WTC11 (cell line): ENCODE data around the gene PCBD1. TPM values are rescaled to one million over a fixed set of nuclear protein-coding genes. Genes with fewer than 3 reads are reported as not detected.

Source experiments
- ATAC-seq: fragments of 200-7000 bp; cut with Tn5 transposase; 2 replicates; pipeline ENCODE4 v1.10.0; 2021; ENCODE audit warnings: mild to moderate bottlenecking, moderate library complexity
- CTCF ChIA-PET: fragments of 300-600 bp; sonication (Branson Sonifier 250); formaldehyde crosslinking; loops from one replicate; lab custom pipeline; 2021; ENCODE audit warnings: antibody characterized with exemption; lab: Charles Lee
- POLR2A ChIA-PET: fragments of 350-600 bp; sonication (Branson Sonifier 250); formaldehyde crosslinking; loops from one replicate; lab custom pipeline; 2021; ENCODE audit warnings: antibody characterized with exemption; lab: Charles Lee
- DNase-seq: peaks from one replicate; pipeline ENCODE4 v3.0.0; 2021; ENCODE audit warnings: low spot score
- H3K27ac Mint-ChIP-seq: 2 replicates; pipeline ENCODE4 v1.8.0; 2021; ENCODE audit warnings: mixed read lengths
- H3K27me3 Mint-ChIP-seq: 2 replicates; pipeline ENCODE4 v1.8.0; 2021; ENCODE audit warnings: low read depth, mild to moderate bottlenecking, moderate library complexity, mixed read lengths
- H3K36me3 Mint-ChIP-seq: 2 replicates; pipeline ENCODE4 v1.8.0; 2021; ENCODE audit warnings: mixed read lengths
- H3K4me1 Mint-ChIP-seq: 2 replicates; pipeline ENCODE4 v1.8.0; 2022; ENCODE audit warnings: mixed read lengths
- H3K4me3 Mint-ChIP-seq: 2 replicates; pipeline ENCODE4 v1.8.0; 2021; ENCODE audit warnings: mild to moderate bottlenecking, moderate library complexity, mixed read lengths
- H3K9me3 Mint-ChIP-seq: 2 replicates; pipeline ENCODE4 v1.8.0; 2021; ENCODE audit warnings: mixed read lengths
- AR ChIP-seq: fragments of 250-450 bp; sonication (Bioruptor Pico); IDR thresholded peaks from 2 replicates; pipeline ENCODE4 v1.9.0; 2021; ENCODE audit warnings: mild to moderate bottlenecking
- E2F1 ChIP-seq: sonication (generic); formaldehyde crosslinking; IDR thresholded peaks from 2 replicates; pipeline ENCODE4 v1.8.0; 2022; ENCODE audit warnings: mild to moderate bottlenecking, missing genetic modification reagents
- ESRRA ChIP-seq: sonication (generic); formaldehyde crosslinking; IDR thresholded peaks from 2 replicates; pipeline ENCODE4 v1.8.1; 2022; ENCODE audit warnings: mild to moderate bottlenecking, missing genetic modification reagents, borderline replicate concordance
- ETV6 ChIP-seq: sonication (generic); formaldehyde crosslinking; IDR thresholded peaks from 2 replicates; pipeline ENCODE4 v1.8.1; 2022; ENCODE audit warnings: mild to moderate bottlenecking, missing genetic modification reagents
- JUN ChIP-seq: sonication (generic); formaldehyde crosslinking; IDR thresholded peaks from 2 replicates; pipeline ENCODE4 v1.8.0; 2023; ENCODE audit warnings: mild to moderate bottlenecking, missing genetic modification reagents
- NFE2L1 ChIP-seq: sonication (generic); formaldehyde crosslinking; IDR thresholded peaks from 2 replicates; pipeline ENCODE4 v1.8.1; 2023; ENCODE audit warnings: missing genetic modification reagents
- RORB ChIP-seq: fragments of 250-450 bp; sonication (Bioruptor Pico); IDR thresholded peaks from 2 replicates; pipeline ENCODE4 v1.9.0; 2021; ENCODE audit warnings: mild to moderate bottlenecking
- SOX15 ChIP-seq: fragments of 250-450 bp; sonication (Bioruptor Pico); IDR thresholded peaks from 2 replicates; pipeline ENCODE4 v1.9.0; 2021; ENCODE audit warnings: mild to moderate bottlenecking
- SP1 ChIP-seq: sonication (generic); formaldehyde crosslinking; conservative IDR thresholded peaks from 2 replicates; pipeline ENCODE4 v1.8.1; 2022; ENCODE audit warnings: missing genetic modification reagents
- TEAD1 ChIP-seq: sonication (generic); formaldehyde crosslinking; IDR thresholded peaks from 2 replicates; pipeline ENCODE4 v1.8.0; 2022; ENCODE audit warnings: mild to moderate bottlenecking, missing genetic modification reagents
- ZNF138 ChIP-seq: sonication (generic); formaldehyde crosslinking; conservative IDR thresholded peaks from 2 replicates; pipeline ENCODE4 v1.8.1; 2022; ENCODE audit warnings: mild to moderate bottlenecking, moderate library complexity, missing genetic modification reagents
- ZNF232 ChIP-seq: sonication (generic); formaldehyde crosslinking; IDR thresholded peaks from 2 replicates; pipeline ENCODE4 v1.8.0; 2022; ENCODE audit warnings: mild to moderate bottlenecking, missing genetic modification reagents
- ZNF396 ChIP-seq: fragments of 250-450 bp; sonication (Bioruptor Pico); IDR thresholded peaks from 2 replicates; pipeline ENCODE4 v1.8.0; 2021; ENCODE audit warnings: mild to moderate bottlenecking, moderate library complexity, borderline replicate concordance
- ZNF416 ChIP-seq: fragments of 250-450 bp; sonication (Bioruptor Pico); IDR thresholded peaks from 2 replicates; pipeline ENCODE4 v1.9.0; 2021; ENCODE audit warnings: mild to moderate bottlenecking, inconsistent platforms
- total RNA-seq: library from RNA; stranded (reverse); gene quantifications from 3 replicates; pipeline ENCODE4 v1.2.3, GENCODE V29; 2021
- TF ChIP-seq, protein P1 (sequence below): fragments of 250-450 bp; sonication (Bioruptor Pico); IDR thresholded peaks from 2 replicates; pipeline ENCODE4 v1.9.0; 2021; ENCODE audit warnings: mild to moderate bottlenecking
- TF ChIP-seq, protein P2 (sequence below): sonication (generic); formaldehyde crosslinking; IDR thresholded peaks from 2 replicates; pipeline ENCODE4 v1.8.1; 2023; ENCODE audit warnings: mild to moderate bottlenecking, missing genetic modification reagents
- TF ChIP-seq, protein P3 (sequence below): sonication (generic); formaldehyde crosslinking; IDR thresholded peaks from 2 replicates; pipeline ENCODE4 v1.8.1; 2023; ENCODE audit warnings: mild to moderate bottlenecking, moderate library complexity, missing genetic modification reagents
- TF ChIP-seq, protein P4 (sequence below): sonication (generic); formaldehyde crosslinking; IDR thresholded peaks from 2 replicates; pipeline ENCODE4 v1.8.0; 2023; ENCODE audit warnings: mild to moderate bottlenecking, missing genetic modification reagents
- TF ChIP-seq, protein P5 (sequence below): sonication (generic); formaldehyde crosslinking; IDR thresholded peaks from 2 replicates; pipeline ENCODE4 v1.8.1; 2023; ENCODE audit warnings: mild to moderate bottlenecking, missing genetic modification reagents, moderate library complexity
- TF ChIP-seq, protein P6 (sequence below): sonication (generic); formaldehyde crosslinking; conservative IDR thresholded peaks from 2 replicates; pipeline ENCODE4 v1.8.1; 2022; ENCODE audit warnings: mild to moderate bottlenecking, missing genetic modification reagents

Gene PCBD1
- total RNA-seq, 1 experiment from 2014 or later = 32.5 TPM

- POLR2A ChIA-PET = no interaction called here
- Mint-ChIP-seq H3K27ac (no peak overlapping the region), H3K4me3 (no peak overlapping the region), H3K27me3 (no peaks in the 10 kb centered on the region; the same call in 1 of the 2 replicates)
- ATAC-seq = no peak
- CTCF ChIA-PET = interaction anchor here (0.8 kb wide), 1 partner anchor 28 kb away, joined by 3 read pairs; no protein-coding TSS in a partner anchor
- no peak for TF ChIP-seq JUN (CRISPR knock-in tag)
- no peak for TF ChIP-seq TEAD1
- TF ChIP-seq, all 79 proteins: peak for 0
- Mint-ChIP-seq H3K4me1 (peaks cover 20% of the 10 kb centered on the region), H3K9me3 (peaks cover 10% of the 10 kb centered on the region), H3K36me3 (no peaks in the 10 kb centered on the region)
- no peak for DNase-seq
Observed at GRCh38 chr10:70896551-70896950, 8.2 kb upstream of the PCBD1 start.

- CTCF ChIA-PET = interaction anchor here (1.0 to 2.7 kb wide), 2 partner anchors 9 to 120 kb away, joined by 3 to 14 read pairs; no protein-coding TSS in a partner anchor
Observed at GRCh38 chr10:70894416-70894815, 6.1 kb upstream of the PCBD1 start.

DNA sequence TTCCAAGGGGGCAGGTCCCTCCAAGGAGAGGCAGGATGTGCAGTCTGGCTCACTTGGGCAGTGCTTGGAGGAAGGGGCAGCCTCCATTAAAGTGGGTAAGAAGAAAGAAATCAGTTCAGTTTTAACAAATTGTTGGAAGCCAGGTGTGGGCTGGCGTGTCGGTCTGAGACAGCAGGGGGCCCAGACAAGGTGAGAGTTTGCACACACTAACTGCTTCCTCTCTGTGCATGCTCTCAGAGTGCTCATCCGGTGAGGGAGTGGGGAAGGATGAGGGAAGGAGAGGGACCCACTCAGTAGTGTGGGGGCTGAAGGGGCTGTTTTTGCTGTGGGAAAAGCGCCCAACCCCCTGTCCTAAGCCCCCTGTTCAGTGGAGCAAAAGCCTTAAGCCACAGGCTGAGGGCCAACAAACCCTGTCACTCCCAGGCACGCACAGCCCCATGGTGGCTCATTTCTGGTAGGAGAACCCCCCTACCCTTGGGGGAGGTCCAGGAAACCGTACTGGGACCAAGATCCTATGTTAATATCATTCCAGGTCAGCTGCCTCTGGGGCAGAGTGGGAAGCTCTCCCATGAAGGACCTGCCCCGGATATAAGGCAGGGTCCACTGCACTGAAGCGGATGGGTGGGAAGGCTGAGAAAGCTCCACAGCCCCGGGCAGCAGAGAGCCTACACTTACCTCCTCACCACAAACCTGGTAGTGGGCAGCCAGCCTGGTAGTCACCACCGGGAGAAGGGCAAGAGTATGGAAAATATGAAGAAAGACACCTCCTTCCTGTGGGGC is 5.1 kb upstream of the PCBD1 start:
- H3K4me3 Mint-ChIP-seq = no peak overlapping the region
- no peaks in the 10 kb centered on the region for H3K36me3 Mint-ChIP-seq
- no peaks in the 10 kb centered on the region; the same call in 1 of the 2 replicates for H3K27me3 Mint-ChIP-seq
- H3K27ac Mint-ChIP-seq = no peak overlapping the region
- H3K4me1 Mint-ChIP-seq = peaks cover 43% of the 10 kb centered on the region
- ChIA-PET POLR2A (no interaction called here), CTCF (interaction anchor here (0.5 to 2.7 kb wide), 4 partner anchors 10 to 434 kb away, joined by 3 to 14 read pairs (median 3); no protein-coding TSS in a partner anchor)
- DNase-seq = no peak
- ATAC-seq = 0 out of 2 replicates have a peak, but pooled peaks have one; percentile 6
- peaks cover 10% of the 10 kb centered on the region for H3K9me3 Mint-ChIP-seq
- TF ChIP-seq E2F1 (CRISPR knock-in tag) (no peak), NFE2L1 (CRISPR knock-in tag) (no peak), AR (CRISPR knock-in tag) (no peak), ETV6 (CRISPR knock-in tag) (no peak)
- TF ChIP-seq, protein P1, sequence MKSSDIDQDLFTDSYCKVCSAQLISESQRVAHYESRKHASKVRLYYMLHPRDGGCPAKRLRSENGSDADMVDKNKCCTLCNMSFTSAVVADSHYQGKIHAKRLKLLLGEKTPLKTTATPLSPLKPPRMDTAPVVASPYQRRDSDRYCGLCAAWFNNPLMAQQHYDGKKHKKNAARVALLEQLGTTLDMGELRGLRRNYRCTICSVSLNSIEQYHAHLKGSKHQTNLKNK (CRISPR knock-in tag) = no peak
- TF ChIP-seq, protein P2, sequence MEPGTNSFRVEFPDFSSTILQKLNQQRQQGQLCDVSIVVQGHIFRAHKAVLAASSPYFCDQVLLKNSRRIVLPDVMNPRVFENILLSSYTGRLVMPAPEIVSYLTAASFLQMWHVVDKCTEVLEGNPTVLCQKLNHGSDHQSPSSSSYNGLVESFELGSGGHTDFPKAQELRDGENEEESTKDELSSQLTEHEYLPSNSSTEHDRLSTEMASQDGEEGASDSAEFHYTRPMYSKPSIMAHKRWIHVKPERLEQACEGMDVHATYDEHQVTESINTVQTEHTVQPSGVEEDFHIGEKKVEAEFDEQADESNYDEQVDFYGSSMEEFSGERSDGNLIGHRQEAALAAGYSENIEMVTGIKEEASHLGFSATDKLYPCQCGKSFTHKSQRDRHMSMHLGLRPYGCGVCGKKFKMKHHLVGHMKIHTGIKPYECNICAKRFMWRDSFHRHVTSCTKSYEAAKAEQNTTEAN = no peak

More at GRCh38 chr10:70894416-70894815, 6.1 kb upstream of the PCBD1 start:
- no peaks in the 10 kb centered on the region for H3K36me3 Mint-ChIP-seq
- H3K9me3 Mint-ChIP-seq = peaks cover 10% of the 10 kb centered on the region
- POLR2A ChIA-PET = no interaction called here
- peaks cover 35% of the 10 kb centered on the region for H3K4me1 Mint-ChIP-seq
- H3K4me3 Mint-ChIP-seq = no peak overlapping the region
- ATAC-seq = no peak
- H3K27ac Mint-ChIP-seq = no peak overlapping the region
- H3K27me3 Mint-ChIP-seq = no peaks in the 10 kb centered on the region; the same call in 1 of the 2 replicates
- TF ChIP-seq, protein P3, sequence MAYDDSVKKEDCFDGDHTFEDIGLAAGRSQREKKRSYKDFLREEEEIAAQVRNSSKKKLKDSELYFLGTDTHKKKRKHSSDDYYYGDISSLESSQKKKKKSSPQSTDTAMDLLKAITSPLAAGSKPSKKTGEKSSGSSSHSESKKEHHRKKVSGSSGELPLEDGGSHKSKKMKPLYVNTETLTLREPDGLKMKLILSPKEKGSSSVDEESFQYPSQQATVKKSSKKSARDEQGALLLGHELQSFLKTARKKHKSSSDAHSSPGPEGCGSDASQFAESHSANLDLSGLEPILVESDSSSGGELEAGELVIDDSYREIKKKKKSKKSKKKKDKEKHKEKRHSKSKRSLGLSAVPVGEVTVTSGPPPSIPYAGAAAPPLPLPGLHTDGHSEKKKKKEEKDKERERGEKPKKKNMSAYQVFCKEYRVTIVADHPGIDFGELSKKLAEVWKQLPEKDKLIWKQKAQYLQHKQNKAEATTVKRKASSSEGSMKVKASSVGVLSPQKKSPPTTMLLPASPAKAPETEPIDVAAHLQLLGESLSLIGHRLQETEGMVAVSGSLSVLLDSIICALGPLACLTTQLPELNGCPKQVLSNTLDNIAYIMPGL = no peak
- TF ChIP-seq, protein P4, sequence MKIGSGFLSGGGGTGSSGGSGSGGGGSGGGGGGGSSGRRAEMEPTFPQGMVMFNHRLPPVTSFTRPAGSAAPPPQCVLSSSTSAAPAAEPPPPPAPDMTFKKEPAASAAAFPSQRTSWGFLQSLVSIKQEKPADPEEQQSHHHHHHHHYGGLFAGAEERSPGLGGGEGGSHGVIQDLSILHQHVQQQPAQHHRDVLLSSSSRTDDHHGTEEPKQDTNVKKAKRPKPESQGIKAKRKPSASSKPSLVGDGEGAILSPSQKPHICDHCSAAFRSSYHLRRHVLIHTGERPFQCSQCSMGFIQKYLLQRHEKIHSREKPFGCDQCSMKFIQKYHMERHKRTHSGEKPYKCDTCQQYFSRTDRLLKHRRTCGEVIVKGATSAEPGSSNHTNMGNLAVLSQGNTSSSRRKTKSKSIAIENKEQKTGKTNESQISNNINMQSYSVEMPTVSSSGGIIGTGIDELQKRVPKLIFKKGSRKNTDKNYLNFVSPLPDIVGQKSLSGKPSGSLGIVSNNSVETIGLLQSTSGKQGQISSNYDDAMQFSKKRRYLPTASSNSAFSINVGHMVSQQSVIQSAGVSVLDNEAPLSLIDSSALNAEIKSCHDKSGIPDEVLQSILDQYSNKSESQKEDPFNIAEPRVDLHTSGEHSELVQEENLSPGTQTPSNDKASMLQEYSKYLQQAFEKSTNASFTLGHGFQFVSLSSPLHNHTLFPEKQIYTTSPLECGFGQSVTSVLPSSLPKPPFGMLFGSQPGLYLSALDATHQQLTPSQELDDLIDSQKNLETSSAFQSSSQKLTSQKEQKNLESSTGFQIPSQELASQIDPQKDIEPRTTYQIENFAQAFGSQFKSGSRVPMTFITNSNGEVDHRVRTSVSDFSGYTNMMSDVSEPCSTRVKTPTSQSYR = no peak
- TF ChIP-seq ZNF416 (CRISPR knock-in tag) = no peak
- TF ChIP-seq RORB (CRISPR knock-in tag) = no peak
- TF ChIP-seq SOX15 (CRISPR knock-in tag) = no peak
- TF ChIP-seq SP1 (CRISPR knock-in tag) = no peak
- TF ChIP-seq, protein P5, sequence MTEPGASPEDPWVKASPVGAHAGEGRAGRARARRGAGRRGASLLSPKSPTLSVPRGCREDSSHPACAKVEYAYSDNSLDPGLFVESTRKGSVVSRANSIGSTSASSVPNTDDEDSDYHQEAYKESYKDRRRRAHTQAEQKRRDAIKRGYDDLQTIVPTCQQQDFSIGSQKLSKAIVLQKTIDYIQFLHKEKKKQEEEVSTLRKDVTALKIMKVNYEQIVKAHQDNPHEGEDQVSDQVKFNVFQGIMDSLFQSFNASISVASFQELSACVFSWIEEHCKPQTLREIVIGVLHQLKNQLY = no peak
- TF ChIP-seq, protein P6, sequence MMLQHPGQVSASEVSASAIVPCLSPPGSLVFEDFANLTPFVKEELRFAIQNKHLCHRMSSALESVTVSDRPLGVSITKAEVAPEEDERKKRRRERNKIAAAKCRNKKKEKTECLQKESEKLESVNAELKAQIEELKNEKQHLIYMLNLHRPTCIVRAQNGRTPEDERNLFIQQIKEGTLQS (CRISPR knock-in tag) = no peak
- TF ChIP-seq ESRRA (CRISPR knock-in tag) = no peak
- no peak for TF ChIP-seq ZNF232
- no peak for TF ChIP-seq ZNF138 (CRISPR knock-in tag)
- TF ChIP-seq ZNF396 (CRISPR knock-in tag) = no peak
- DNase-seq = no peak
